GM12874 (cell line): ENCODE measurements around the gene IKBKG.
"Not testable (repeated sequence)": the region's sequence is repeated elsewhere in the genome, so short reads cannot be mapped to it uniquely, and the experiment has no call there.

Experiments used
- TF ChIP-seq, protein P1 (sequence below): IDR thresholded peaks from 2 replicates; pipeline ENCODE4 v1.5.1; 2011; ENCODE audit warnings: low read depth, mild to moderate bottlenecking, control low read depth, low read length, moderate library complexity; ENCODE audit not compliant: insufficient read depth

Gene IKBKG

DNA sequence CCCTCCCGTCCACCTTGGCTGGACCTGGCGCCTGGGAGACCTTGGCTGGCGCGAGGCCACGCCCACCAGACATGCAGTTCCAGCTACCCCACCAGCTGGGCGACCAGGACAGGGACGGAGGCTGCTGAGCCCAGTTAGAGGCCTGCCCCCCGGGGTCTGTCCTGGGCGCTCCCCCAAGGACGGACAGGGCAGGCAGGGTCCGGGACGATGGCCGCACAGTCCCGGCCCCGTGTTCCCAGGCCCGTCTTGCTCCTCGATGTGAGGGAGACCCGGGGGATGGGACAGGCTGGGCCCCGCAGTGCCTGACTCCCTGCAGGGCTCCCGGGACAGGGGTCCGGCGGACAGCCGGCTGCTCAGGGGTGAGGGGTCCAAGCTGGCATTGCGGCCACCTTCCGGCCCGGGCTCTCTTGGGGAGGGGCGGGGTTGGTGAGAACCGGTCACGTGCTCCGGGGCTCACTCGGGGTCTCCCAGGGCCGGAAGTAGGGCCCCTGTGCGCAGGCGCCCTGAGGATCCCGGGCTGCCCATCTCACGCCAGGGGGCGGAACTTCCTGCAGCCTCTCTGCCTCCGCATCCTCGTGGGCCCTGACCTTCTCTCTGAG lies 37.3 kb downstream of the IKBKG start, which contains the start of gene CTAG1A:
CTAG1A (plus strand) TSS at position 549 of the 599 bp plus-strand sequence. CDS start 74 bp downstream, outside the sequence.
- TF ChIP-seq, protein P1, sequence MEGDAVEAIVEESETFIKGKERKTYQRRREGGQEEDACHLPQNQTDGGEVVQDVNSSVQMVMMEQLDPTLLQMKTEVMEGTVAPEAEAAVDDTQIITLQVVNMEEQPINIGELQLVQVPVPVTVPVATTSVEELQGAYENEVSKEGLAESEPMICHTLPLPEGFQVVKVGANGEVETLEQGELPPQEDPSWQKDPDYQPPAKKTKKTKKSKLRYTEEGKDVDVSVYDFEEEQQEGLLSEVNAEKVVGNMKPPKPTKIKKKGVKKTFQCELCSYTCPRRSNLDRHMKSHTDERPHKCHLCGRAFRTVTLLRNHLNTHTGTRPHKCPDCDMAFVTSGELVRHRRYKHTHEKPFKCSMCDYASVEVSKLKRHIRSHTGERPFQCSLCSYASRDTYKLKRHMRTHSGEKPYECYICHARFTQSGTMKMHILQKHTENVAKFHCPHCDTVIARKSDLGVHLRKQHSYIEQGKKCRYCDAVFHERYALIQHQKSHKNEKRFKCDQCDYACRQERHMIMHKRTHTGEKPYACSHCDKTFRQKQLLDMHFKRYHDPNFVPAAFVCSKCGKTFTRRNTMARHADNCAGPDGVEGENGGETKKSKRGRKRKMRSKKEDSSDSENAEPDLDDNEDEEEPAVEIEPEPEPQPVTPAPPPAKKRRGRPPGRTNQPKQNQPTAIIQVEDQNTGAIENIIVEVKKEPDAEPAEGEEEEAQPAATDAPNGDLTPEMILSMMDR, result not testable (repeated sequence)

DNA sequence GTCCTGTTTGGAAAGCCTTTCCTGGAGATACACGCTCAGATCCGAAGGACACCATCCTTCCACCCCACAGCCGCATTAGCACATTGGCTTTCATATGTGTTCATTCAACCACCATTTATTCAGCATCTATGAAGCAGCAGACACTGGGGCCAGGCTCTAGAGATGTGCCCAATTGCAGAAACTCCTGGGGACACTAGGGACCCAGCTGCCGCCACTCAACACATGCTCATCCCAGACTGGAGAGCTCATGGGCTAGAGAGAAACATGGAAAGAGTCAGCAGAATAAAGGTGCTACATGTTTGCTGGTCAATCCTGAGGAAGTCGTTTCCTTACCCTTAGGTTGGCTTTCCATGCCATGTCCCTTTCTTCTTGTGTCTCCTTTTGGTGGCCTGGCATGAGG lies 45.1 kb downstream of the IKBKG start:
- TF ChIP-seq, protein P1, result no peak

DNA sequence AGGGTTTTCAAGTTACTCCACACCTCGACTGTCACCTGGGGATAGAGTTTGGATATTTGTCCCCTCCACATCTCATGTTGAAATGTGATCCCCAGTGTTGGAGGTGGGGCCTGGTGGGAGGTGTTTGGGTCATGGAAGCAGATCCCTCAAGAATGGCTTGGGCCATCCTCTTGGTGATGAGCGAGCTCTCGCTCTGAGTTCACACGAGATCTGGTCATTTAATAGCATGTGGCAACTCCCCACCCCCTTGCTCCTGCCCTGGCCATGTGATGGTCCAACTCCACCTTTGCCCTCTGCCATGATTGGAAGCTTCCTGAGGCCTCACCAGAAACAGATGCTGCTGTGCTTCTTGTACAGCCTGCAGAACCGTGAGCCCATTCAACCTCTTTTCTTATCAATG lies 45.8 kb downstream of the IKBKG start:
- TF ChIP-seq, protein P1, result no peak

DNA sequence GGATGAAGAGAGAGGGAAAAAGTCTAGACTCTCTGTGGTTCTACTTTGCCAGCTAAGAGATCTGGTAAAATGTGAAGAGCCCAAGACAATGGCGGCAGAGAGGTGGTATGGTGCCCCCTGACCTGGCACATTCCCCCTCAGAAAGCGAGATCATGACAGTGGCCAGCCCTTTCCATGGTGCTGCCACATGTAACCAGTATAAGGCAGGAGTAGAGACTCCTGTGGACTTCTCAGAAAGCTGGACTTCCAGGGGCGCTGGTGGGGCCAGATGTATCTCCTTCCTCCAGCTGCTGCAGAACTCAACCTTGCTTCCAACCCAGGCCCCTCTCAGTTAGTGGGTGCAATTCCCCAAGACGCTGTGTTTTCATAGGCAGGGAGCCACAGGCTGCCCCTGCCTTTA lies 47.1 kb downstream of the IKBKG start:
- TF ChIP-seq, protein P1, result no peak

DNA sequence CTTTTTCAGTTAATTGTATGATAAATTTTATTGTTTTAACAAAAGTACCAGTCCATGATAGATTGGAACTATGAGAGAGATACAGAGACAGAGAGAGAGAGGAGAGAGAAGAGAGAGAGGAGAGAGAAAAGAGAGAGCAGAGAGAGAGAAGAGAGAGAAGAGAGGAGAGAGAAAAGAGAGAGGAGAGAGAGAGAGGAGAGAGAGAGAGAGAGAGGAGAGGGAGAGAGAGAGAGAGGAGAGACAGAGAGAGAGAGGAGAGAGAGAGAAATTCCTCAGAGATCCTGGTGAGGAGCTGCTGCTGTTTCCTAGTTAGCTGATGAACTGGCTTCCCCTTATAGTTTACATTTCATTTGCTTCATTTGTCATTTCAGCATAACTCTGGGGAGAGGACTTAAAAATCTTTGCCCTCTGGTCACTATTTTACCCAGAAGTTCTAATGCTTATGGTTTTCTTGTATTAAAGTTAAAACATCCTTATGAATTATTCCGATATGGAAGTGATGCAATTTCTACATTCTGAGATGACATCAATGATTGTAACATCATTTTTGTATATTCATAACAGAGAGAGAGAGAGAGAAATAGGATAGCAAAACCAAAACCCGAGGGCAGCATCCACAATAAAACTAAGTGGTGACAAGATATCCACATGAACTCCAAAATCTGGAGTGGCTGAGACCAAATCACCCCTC lies 48.3 kb downstream of the IKBKG start:
- TF ChIP-seq, protein P1, result no peak

DNA sequence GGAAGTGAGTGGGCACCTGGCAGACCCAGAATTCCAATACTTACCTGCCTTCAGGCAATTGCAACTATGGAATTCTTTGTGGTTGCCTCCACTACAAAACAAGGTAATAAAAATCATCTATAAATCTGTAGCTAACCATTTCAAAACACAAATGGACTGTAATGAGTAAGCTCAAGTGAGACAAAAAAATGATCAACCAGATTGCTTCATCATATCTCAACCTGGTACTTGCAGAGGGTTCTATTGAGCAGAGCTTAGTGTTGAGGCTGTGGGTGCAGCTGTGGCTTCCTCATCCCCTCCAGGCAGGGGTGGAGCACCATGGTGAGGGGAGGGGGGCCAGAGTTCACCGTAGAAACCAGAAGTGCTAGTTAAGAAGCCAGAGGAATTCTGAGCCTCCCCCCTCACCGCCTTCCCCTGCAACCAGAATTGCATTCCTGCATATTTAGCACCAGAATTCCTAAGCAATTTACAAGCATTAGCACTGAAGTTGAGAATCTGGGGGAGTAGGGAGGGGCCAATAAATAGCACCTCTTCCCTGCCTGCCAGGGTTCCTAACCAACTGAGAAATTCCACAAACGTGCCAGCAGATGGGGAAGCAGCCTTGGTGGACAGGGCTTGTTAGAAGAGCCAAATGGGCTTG lies 49.0 kb downstream of the IKBKG start:
- TF ChIP-seq, protein P1, result no peak

DNA sequence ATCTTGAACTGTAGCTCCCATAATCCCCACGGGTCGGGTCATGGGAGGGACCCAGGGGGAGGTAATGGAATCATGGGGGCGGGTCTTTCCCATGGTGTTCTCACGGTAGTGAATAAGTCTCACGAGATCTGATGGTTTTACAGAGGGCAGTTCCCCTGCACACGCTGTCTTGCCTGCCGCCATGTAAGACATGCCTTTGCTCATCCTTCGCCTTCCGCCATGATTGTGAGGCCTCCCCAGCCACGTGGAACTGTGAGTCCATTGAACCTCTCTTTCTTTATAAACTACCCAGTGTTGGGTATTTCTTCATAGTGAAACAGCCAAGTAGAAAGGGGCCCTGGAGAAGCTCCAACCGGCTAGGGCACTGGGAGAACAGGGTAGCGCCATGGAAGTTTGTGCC lies 49.8 kb downstream of the IKBKG start:
- TF ChIP-seq, protein P1, result no peak
